Activated CD8-positive, alpha-beta memory T cell treated with anti-CD3 and anti-CD28 coated beads for 24 hours (primary cell): ENCODE measurements around the gene IRF3.

Experiments
- DNase-seq: peaks from one replicate; pipeline ENCODE4 v3.0.0-alpha.2; 2020

The IRF3 gene

DNA sequence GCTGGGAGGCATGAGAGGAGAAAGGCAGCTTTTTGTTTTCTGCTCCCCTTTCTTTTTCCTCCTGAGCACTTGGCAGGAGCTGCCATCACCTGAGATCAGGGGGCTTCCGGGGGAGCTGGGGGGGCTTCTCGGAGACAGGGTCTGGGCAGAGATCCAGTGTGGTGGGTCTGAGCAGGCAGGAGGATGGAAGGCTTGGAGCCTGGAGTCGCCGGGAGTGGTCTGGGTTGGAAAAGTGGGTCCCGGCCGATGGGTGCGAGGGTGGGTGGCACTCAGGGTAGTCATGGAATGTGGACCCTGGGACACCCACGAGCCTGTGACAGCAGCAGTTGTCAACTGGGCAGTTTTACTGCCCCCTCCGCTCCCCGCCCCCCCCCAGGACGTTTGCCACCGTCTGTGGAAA, 21.5 kb upstream of the IRF3 start:
- no peak for DNase-seq

DNA sequence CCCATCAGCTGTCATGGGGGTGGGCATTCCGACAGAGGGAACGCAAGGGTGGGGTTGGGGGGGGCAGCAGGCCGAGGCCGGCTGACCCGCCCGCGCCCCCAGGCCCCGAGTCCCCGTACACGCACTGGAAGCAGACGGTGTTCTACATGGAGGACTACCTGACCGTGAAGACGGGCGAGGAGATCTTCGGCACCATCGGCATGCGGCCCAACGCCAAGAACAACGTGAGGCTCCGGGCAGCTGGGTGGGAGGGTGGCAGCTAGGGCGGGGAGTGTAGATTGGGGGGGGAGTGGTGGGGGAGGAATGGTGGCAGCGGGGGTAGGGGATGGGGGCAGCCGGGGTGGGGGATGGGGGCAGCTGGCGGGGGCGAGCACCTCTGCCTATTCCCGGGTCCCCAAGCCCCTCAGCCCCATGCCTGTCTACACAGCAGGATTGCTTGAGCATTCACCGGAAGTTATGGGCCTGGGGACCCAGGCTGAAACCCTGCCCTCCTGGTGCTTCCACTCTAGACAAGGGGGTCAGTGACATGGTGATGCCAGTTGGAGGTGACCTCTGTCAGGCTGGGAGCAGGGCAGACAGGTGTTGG, 20.9 kb upstream of the IRF3 start:
- DNase-seq, result no peak

DNA sequence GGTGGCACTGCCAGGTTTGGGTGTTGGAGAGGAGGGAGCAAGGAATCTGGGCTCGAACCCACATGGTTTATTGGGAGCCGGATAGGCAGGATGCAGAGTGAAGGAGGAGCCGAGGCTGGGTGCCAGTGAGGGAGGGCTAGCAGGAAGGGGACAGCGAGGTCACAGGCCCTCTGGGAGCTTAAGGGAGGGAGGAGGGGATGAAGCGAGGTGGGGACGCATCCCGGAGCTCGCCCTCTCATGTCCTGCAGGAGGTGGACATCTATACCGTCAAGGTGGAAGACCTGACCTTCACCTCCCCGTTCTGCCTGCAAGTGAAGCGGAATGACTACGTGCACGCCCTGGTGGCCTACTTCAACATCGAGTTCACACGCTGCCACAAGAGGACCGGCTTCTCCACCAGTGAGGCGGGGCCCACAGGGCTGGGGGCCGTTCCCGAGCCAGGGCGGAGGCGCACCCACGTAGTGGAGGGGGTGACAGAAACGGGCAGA, 20.2 kb upstream of the IRF3 start:
- DNase-seq, result no peak

DNA sequence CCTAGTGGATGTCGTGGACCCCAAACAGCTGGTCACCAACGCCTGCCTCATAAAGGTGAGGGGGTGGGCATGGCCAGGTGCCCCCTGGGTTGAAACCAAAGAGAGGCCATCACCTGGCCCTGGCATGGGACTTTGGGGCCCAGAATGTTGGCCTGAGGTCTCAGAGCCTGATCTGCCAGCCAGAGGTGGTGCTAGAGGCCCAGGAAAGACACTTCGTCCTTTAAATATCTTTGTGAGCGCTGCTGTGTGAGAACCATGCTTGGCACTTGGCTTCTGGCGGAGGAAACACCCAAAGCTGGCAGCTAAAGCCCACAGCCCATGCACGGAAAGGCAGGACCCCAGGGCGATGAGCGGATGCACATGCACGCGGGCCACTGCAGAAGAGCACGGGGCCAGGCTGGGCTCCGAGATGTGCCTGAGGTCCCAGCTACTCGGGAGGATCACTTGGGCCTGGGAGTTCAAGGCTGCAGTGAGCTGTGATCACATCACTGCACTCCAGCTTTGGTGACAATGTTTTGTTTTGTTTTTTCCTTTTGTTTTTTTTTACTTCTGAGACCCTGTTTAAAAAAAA, 19.4 kb upstream of the IRF3 start:
- DNase-seq, result no peak

DNA sequence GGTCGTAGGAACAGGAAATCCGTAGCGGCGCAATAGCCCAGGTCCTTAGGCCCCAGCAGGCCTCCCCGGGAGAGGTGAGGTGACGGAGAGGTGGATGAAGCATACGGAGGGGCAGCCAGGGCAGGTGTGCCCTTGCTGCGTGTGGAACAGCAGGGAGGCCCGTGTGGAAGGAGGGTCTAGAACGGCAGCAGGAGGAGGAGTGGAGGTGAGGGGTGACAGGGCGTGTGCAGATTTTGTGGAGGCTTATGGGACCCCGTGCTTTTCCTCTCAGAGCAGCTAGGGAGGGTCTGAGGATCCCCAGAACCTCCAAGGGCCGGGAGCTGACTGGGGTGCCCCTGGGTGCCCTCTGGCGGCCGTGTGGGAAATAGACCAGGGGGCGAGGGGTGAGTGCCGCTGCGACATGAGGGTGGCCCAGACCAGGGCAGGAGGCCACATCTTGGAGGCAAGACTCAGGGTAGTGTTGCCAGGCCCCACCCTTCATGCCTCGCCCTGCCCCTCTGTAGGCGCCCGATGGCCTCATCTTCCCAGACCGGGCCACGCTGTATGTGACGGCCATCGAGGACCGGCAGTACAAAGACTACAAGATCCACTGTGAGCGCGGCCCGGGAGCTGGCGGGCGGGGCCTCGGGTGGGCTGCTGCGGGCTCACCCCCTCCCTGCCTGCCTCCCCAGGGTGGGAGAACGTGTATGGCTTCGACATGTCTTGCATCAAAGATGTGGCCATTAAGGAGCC, 18.8 kb upstream of the IRF3 start:
- peak; percentile 62 for DNase-seq

DNA sequence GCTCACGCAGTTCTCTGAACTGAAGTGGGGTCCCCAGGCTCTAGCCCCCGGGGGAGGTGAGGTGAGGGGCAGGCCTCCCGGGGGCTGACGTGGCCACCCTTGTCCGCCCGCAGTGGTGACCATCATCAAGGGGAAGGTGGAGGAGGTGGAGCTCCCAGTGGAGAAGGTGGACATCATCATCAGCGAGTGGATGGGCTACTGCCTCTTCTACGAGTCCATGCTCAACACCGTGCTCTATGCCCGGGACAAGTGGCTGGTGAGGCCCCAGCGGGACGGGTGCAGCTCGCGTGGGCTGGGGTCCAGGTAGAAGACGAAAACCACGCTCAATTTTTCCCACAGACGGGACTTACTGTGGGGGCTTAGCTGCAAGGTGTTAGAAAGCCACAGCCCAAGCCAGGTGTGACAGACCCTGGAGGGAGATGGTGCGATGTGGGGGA, 18.2 kb upstream of the IRF3 start:
- no peak for DNase-seq

- DNase-seq, result no peak
These were observed 16.6 kb upstream of the IRF3 start for GRCh38 chr19:49682274-49682673.

GRCh38 chr19:49681830-49682229, 16.2 kb upstream of the IRF3 start:
- no peak for DNase-seq

GRCh38 chr19:49680421-49681351, 15.0 kb upstream of the IRF3 start:
- DNase-seq, result peak; percentile 99

DNA sequence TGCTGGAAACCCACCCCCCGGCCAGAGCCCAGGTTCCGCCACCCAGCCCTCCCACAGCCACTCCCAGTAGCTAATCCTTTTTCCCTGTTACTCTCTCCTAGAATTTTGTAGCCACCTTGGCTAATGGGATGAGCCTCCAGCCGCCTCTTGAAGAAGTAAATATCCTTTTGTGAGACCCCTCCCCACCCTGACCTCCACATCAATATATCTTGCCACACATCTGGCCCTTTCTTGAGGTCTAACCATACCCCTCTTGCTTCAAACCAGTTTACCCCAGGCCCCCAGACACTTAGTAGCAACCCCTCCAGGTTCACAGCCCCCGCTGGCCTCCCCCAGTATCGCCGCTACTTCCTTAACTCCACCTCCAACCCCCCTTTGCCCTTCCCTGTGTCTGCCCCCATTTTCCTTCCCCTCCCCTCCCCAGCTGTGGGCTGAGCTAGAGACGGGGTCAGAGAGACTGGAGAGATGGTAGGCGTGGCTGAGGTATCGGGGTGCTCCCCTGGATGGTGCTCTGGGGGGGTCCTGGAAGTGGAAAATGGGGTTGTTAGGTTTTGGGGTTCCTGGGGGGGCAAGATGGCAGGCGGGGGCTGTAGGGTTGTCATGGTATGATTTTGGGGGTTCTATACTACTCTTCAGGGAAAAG, 14.2 kb upstream of the IRF3 start:
- no peak for DNase-seq

DNA sequence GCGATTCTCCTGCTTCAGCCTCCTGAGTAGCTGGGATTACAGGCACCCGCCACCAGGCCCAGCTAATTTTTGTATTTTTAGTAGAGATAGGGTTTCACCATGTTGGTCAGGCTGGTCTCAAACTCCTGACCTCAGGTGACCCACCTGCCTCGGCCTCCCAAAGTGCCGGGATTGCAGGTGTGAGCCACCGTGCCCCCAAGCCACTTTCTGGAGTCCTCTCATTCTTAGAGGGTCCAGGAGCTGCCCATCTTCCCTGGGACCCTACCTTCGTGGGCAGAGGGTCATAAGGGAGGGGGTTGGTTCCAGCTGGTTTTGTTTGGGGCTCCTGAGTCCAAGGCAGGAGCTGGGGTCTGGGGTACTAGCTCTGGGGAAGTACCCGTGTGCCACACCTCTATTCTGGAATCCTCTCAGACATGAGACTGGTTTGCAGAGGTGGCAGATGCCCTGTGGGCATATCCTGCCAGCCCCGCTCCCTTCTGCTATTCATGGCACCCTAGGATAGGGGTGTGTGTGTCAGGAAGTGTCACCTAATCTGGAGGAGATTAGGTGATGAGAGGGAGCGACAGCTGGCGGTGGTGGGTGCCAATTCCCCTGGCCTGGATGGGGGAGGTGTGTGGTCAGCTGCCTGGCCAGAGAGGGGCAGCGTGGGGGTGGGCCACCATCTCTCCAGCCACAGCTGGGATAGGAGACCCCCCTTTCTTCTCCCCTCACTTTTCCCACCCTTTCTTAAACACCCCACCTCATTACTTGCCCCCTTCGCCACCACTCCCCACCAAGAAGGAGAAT, 13.5 kb upstream of the IRF3 start:
- DNase-seq, result no peak

DNA sequence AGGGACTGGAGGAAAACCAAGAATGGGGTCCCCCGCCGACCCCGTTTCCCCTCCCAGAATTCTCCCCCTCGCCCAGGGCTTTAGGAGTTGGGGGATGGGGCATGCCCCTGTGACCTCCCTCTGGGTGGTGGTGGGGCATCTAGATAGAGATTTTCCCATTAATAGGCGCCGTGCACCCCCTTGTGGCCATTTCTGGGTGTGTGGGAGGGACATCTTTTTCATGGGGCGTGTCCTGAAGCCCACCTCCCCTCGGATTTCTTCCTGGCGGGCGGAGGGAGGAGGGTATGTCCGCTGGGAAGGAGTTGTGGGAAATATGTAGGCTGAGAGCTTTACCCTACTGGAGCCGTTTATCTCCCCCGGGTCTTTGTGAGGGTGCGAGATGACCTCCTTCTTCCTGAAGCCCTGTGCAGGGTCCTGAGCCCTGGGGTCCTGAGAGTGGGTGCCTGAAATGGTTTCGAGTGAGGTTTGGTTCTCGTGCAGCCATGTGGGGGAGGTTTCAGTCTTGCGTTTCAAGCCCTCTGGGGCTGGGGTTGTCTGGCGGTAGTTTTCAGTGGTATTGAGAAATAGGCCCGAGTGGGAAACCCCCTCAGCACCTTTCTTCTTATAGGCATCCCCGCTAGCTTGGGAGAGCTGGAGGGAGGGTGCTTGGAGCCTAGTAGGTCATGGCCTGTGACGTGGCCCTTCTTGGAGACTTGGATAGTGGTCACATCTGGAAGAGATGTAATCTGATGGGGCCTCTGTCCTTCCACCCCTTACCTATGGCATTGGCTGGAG, 12.4 kb upstream of the IRF3 start:
- DNase-seq, result peak; percentile 91

- DNase-seq, result no peak
These were observed 11.7 kb upstream of the IRF3 start, which contains the start of gene PRMT1 for GRCh38 chr19:49677231-49677900. PRMT1 (plus strand) TSS chr19:49677271; CDS start chr19:49677281, 10 bp downstream.

GRCh38 chr19:49676784-49677230, 11.2 kb upstream of the IRF3 start:
- DNase-seq, result peak; percentile 99

DNA sequence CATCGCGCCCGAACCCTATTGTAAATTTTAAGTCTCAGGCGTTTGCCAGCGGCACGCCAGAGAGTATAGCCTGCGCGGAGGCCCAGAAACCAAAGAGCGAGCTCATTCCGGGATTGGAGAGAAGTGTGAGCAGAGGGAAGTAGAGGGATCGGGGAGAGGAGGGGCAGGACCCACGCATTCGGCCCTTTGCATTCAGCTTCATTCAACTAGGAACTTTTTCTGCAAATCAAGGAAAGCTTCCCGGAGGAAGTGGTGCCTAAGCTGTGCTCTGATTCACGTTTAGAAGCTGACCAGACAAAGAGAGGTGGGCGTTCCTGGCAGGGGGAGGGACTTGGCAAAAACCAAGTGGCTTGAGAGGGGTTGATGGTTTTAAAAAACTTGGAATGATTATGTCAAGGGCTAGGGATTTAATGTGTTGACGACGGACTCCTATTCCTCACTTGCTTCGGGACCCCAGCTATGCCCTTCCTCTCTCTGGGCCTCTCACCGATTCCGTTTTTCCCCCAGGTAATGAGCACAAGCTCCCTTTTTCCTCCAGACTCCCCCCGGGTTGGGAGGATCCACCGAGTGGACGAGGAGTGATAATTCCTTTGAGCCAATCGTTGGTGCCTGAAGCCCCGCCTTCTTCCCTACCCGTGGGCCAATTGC, 10.6 kb upstream of the IRF3 start:
- DNase-seq, result no peak

- DNase-seq, result peak; percentile 90
These were observed 6.7 kb upstream of the IRF3 start for GRCh38 chr19:49672131-49672919.

DNA sequence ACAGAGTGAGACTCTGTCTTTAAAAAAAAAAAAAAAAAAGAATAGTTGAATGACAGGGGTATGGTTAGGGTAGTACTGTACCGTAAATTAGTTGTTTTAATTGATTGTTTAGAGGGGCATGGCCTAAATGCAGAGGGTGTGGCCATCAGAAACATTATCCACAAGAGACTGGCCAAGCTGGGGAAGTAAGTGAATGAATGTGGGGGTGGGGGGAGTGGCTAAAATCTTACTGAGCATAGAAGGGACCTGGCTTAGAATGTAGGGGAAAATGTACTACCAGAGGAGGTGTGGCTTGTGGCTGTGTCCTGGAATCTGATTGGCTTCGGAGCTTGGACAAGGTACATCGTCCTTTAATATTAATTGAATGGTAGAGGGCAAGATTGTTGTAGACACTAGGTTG, 3.9 kb upstream of the IRF3 start:
- DNase-seq, result no peak

- DNase-seq, result no peak
These were observed 1.8 kb upstream of the IRF3 start for GRCh38 chr19:49667473-49667872.

DNA sequence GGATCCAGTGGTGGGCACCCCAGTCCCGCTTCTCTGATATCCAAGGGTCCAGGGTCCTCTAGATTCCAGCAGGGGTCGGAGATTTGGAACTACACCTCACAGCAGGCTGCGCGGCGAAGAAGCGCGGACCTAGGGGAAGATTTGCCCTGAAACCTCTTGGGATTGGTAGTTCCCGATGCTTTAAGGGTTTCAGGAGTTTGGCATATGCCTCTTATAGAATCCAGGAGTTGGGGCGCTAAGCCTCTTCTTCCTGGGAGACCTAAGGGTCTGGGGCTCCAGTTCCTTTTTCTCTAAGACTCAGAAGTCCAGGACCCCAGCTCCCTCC, 425 bp upstream of the IRF3 start:
- no peak for DNase-seq
